Measurements from ENCODE around the gene ZNF230.

ZNF230 gene

DNA sequence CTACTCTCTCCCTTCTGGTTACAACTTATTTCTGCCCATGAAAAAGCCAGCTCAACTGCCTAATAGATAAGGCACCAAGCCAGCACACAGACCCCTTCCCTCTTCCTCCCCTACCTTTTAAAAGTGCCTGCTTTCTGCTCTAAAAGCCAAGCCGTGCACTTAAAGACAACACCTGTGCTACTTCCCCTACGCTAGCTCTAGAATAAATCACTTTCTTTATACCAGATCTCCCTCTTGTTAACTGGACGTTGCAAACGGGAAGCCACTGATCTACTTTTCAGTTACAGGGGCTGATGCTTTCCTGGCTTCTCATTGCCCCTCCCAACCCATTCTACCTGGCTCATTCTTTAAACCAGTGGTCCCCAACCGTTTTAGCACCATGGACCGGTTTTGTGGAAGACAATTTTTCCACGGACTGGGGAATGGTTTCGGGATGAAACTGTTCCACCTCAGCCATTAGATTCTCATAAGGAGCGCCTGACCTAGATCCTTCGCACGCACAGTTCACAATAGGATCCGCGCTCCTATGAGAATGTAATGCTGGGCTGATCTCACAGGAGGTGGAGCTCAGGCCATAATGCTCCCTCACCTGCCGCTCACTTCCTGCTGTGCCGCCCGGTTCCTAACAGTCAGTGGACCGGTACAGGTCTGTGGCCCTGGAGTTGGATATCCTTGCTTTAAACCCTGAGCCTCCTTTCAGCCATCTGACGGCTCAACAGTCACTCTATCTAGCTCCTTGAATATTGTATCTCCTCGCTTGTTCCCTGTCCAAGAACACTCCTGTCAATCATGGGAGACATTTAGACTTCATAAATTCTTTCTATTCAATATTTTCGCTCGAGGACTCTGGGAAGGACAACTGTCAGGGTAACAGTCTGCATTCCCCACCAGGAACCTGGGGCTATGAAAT, 48.2 kb downstream of the ZNF230 start:
- H3K9me3 ChIP-seq (ENCODE audit: control insufficient read depth, low read depth, low read length) = peaks cover 6% of the 10 kb centered on the region
- peak overlapping the region; percentile 80 for H3K4me3 ChIP-seq (ENCODE audit: low read length)
- peaks cover 3% of the 10 kb centered on the region for H3K36me3 ChIP-seq (ENCODE audit: control insufficient read depth, low read depth, low read length)
- no peak overlapping the region for H3K27ac ChIP-seq (ENCODE audit: low read length)
- no peak overlapping the region for H3K9ac ChIP-seq (ENCODE audit: low read length)
- peaks cover 9% of the 10 kb centered on the region for H3K4me1 ChIP-seq (ENCODE audit: control insufficient read depth, low read depth, low read length)
- H3K27me3 ChIP-seq (ENCODE audit: control insufficient read depth, insufficient read depth, low read length) = no peaks in the 10 kb centered on the region

DNA sequence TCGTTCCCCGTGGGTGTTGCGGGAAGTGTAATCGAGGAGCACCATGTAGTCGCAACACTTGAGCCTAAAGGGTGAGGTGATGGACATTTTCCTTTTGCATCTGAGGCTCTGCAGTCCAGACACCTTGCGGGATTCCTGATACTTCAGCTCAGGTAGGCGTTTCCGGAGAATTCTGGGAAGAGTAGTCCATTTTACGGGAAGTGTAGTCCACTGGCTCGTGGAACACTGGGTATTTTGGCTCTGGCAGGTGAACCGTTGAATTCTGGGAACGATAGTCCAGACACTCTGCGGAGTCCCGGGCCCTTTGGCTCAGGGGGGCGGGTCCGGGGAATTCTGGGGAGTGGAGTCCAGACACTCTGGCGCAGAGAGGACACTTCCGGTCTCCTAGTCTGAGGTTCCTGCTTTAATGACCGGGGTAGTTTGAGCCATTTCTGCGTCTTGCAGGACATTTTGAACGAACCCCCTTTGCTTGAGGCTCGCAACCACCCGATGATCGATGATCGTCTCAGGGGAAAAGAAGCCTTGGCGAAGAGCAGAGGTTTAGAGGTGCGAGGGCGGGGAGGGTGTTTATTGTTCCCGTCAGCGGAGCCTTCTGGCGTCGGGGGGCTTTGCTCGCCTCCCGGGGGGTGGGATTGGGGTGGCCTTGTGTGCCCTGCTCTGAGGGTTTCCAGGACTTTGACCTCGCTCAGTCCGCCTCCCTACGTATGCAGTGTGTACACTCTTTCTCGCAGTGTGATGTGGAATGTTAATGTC, 49.1 kb downstream of the ZNF230 start, which contains the start of gene ZNF223:
ZNF223 (plus strand) TSS at position 387 of the 753 bp plus-strand sequence. CDS start 3,141 bp downstream, outside the sequence.
- H3K36me3 ChIP-seq (ENCODE audit: control insufficient read depth, low read depth, low read length) = peaks cover 3% of the 10 kb centered on the region
- H3K4me1 ChIP-seq (ENCODE audit: control insufficient read depth, low read depth, low read length) = peaks cover 9% of the 10 kb centered on the region
- peaks cover 6% of the 10 kb centered on the region for H3K9me3 ChIP-seq (ENCODE audit: control insufficient read depth, low read depth, low read length)
- H3K27me3 ChIP-seq (ENCODE audit: control insufficient read depth, insufficient read depth, low read length) = no peaks in the 10 kb centered on the region
- H3K27ac ChIP-seq (ENCODE audit: low read length) = no peak within 1 kb of the TSS
- H3K9ac ChIP-seq (ENCODE audit: low read length) = peak within 1 kb of the TSS; percentile 68
- H3K4me3 ChIP-seq (ENCODE audit: low read length) = peak within 1 kb of the TSS; percentile 80

DNA sequence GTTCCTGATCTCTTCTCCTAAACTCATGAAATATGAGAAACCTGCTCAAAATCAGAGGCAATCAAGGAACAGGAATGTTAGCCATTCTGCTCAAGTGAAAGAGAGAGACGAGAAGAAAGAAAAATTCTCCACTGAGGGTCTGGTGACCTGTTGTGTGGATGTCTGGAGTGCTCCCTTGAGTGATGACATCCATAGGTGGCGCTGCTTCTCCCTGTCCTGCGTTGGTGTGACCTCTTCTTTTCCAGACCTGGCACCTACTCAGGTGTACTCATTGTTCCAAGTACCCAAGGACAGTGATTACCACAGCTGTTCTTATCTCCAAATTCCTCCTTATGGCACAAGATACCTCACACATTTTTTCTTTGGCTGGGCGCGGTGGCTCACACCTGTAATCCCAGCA, 53.1 kb downstream of the ZNF230 start:
- Histone ChIP-seq H3K4me3 (ENCODE audit: low read length) (no peak overlapping the region), H3K27me3 (ENCODE audit: control insufficient read depth, insufficient read depth, low read length) (no peaks in the 10 kb centered on the region)

DNA sequence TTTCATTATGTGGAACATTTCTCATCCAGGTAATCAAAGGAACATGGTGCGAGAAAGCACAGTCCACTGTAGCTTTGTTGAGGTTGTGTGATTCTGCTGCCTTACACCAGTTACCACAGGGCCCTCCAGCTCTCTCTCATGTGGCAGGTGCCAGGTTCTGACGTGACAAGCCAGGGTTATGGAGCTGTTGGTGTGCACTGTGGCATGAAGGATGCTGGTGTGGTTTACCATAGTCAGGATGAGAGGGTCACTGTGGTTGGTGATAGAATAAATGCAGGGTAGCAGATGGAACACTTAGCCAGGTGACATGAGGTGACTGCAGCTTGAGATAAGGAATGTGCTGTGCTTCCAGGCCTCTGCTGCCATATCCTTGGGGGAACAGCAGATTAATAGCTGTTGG, 56.5 kb downstream of the ZNF230 start:
- H3K4me1 ChIP-seq (ENCODE audit: control insufficient read depth, low read depth, low read length) = no peaks in the 10 kb centered on the region
- H3K4me3 ChIP-seq (ENCODE audit: low read length) = no peak overlapping the region
- H3K27me3 ChIP-seq (ENCODE audit: control insufficient read depth, insufficient read depth, low read length) = no peaks in the 10 kb centered on the region
- peaks cover 41% of the 10 kb centered on the region for H3K36me3 ChIP-seq (ENCODE audit: control insufficient read depth, low read depth, low read length)
- H3K27ac ChIP-seq (ENCODE audit: low read length) = no peak overlapping the region
- no peaks in the 10 kb centered on the region for H3K9me3 ChIP-seq (ENCODE audit: control insufficient read depth, low read depth, low read length)
- H3K9ac ChIP-seq (ENCODE audit: low read length) = no peak overlapping the region

More for the DNA sequence above, 53.1 kb downstream of the ZNF230 start:
- Histone ChIP-seq H3K4me1 (ENCODE audit: control insufficient read depth, low read depth, low read length) (peaks cover 9% of the 10 kb centered on the region), H3K9me3 (ENCODE audit: control insufficient read depth, low read depth, low read length) (no peaks in the 10 kb centered on the region), H3K27ac (ENCODE audit: low read length) (no peak overlapping the region), H3K9ac (ENCODE audit: low read length) (no peak overlapping the region), H3K36me3 (ENCODE audit: control insufficient read depth, low read depth, low read length) (peaks cover 21% of the 10 kb centered on the region)

DNA sequence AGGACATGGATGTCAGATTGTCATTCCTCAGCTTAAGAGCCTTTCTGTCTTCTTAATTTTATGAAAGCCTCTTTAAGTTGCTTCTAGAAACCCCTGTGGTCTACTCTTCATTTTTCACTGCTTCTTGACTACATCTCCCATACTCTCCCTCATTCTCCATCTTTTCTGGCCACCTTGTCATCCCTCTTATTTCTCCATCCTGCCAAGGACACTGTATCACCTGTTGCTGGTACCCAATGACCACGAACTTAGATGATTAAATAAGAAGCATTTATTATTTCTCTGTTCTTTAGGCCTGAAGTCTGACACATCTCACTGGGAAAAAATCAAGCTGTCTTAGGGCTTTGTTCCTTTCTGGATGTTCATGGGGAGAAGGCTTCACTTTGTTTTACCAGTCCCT, 58.3 kb downstream of the ZNF230 start:
- H3K9ac ChIP-seq (ENCODE audit: low read length) = no peak overlapping the region
- H3K4me3 ChIP-seq (ENCODE audit: low read length) = no peak overlapping the region
- no peaks in the 10 kb centered on the region for H3K4me1 ChIP-seq (ENCODE audit: control insufficient read depth, low read depth, low read length)
- peaks cover 42% of the 10 kb centered on the region for H3K36me3 ChIP-seq (ENCODE audit: control insufficient read depth, low read depth, low read length)
- H3K9me3 ChIP-seq (ENCODE audit: control insufficient read depth, low read depth, low read length) = peaks cover 10% of the 10 kb centered on the region
- no peak overlapping the region for H3K27ac ChIP-seq (ENCODE audit: low read length)
- no peaks in the 10 kb centered on the region for H3K27me3 ChIP-seq (ENCODE audit: control insufficient read depth, insufficient read depth, low read length)

Measured in iPS-18a (cell line).